ENCODE data around the gene DENND1C.

DNA sequence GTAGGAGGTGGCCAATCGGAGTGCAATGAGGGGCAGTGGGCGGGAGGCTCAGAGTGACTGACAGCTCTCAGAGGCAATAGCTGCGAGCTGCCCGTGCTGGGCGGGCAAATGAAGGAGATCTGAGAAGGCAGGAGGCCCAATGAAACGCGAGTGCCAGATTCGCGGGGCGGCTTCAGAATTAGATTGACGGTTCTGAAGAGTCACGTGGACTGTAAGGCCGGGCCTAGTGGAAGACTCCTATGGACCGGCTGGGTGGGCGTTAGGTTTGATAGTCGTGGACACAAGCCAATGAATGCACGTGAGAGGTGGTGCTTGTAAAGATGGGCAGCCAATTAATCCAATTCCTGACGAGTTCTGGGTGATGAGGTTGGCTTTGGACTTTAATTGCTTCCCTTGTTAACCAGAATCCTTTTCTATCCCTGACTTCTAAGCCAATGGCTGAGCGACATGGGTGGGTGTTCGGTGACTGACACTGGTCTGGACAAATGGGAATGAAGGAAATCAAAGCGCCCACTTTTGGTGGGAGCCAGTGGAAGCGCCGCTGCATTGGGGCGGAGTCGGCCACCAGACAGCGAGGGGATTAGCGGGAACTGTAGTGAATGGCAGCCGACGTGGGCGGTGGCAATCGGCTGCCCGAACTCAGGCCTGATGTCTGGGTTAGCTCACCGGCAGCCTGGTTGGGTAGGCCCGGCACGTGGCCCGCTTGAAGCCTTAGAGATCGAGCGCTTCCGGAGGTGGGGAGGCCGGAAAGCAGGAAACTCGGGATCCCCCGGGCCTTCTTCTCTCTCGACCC, 56.5 kb downstream of the DENND1C start:
- TF ChIP-seq, protein P1, sequence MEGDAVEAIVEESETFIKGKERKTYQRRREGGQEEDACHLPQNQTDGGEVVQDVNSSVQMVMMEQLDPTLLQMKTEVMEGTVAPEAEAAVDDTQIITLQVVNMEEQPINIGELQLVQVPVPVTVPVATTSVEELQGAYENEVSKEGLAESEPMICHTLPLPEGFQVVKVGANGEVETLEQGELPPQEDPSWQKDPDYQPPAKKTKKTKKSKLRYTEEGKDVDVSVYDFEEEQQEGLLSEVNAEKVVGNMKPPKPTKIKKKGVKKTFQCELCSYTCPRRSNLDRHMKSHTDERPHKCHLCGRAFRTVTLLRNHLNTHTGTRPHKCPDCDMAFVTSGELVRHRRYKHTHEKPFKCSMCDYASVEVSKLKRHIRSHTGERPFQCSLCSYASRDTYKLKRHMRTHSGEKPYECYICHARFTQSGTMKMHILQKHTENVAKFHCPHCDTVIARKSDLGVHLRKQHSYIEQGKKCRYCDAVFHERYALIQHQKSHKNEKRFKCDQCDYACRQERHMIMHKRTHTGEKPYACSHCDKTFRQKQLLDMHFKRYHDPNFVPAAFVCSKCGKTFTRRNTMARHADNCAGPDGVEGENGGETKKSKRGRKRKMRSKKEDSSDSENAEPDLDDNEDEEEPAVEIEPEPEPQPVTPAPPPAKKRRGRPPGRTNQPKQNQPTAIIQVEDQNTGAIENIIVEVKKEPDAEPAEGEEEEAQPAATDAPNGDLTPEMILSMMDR (IDR thresholded peaks at IDR 0.05; ENCODE audit: low read depth, low read length, poor library complexity, severe bottlenecking): no peak
- TF ChIP-seq EZH2phosphoT487 (IDR thresholded peaks at IDR 0.05; ENCODE audit: borderline replicate concordance, low read length): no peak

Measured in DOHH2 (cell line).